ENCODE results near the gene CFAP299.
"Not testable (repeated sequence)": the region's sequence is repeated elsewhere in the genome, so short reads cannot be mapped to it uniquely, and the experiment has no call there.

CFAP299 gene

DNA sequence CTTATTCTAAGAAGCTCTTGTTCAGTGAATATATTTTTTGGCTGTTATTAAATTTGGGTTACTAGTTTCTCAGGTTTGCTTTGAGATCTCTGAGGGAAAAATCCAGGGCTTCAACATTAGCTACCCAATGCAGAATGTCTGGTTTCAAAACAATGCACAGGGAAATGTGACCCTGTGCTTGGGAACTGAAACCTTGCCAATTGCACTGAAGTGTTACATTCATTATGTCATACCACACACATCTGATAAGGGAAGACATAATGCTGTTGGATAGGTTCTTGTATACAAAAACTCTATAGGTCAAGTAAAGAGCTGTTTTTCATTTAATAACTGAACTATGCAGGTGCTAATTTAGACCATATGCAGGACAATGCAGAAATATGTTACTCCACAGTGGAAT lies 349.7 kb downstream of the CFAP299 start:
- in situ Hi-C loops (cut with HindIII; ENCODE audit: low pct_ligation_motif_present, low sequenced_read_pairs) = no loop called here
- no peak for DNase-seq

DNA sequence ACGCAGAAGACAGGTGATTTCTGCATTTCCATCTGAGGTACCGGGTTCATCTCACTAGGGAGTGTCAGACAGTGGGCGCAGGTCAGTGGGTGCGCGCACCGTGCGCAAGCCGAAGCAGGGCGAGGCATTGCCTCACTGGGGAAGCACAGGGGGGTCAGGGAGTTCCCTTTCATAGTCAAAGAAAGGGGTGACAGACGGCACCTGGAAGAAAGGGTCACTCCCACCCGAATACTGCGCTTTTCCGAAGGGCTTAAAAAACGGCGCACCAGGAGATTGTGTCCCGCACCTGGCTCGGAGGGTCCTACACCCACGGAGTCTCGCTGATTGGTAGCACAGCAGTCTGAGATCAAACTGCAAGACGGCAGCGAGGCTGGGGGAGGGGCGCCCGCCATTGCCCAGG lies 352.2 kb downstream of the CFAP299 start:
- H3K4me3 ChIP-seq (ENCODE audit: low read depth, low read length); H3K27me3 ChIP-seq (replicated peaks); H3K27ac ChIP-seq; in situ Hi-C loops (cut with HindIII; ENCODE audit: low pct_ligation_motif_present, low sequenced_read_pairs); DNase-seq; H3K36me3 ChIP-seq (replicated peaks): not testable (repeated sequence)

More for the DNA sequence above, 349.7 kb downstream of the CFAP299 start:
- H3K4me3 ChIP-seq (ENCODE audit: low read depth, low read length) = no peak overlapping the region
- TF ChIP-seq, protein P1, sequence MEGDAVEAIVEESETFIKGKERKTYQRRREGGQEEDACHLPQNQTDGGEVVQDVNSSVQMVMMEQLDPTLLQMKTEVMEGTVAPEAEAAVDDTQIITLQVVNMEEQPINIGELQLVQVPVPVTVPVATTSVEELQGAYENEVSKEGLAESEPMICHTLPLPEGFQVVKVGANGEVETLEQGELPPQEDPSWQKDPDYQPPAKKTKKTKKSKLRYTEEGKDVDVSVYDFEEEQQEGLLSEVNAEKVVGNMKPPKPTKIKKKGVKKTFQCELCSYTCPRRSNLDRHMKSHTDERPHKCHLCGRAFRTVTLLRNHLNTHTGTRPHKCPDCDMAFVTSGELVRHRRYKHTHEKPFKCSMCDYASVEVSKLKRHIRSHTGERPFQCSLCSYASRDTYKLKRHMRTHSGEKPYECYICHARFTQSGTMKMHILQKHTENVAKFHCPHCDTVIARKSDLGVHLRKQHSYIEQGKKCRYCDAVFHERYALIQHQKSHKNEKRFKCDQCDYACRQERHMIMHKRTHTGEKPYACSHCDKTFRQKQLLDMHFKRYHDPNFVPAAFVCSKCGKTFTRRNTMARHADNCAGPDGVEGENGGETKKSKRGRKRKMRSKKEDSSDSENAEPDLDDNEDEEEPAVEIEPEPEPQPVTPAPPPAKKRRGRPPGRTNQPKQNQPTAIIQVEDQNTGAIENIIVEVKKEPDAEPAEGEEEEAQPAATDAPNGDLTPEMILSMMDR (IDR thresholded peaks at IDR 0.05; ENCODE audit: low read depth, low read length, missing control alignments) = no peak
- no peak overlapping the region for H3K27ac ChIP-seq
- H3K36me3 ChIP-seq (replicated peaks) = no peaks in the 10 kb centered on the region
- no peaks in the 10 kb centered on the region for H3K27me3 ChIP-seq (replicated peaks)

DNA sequence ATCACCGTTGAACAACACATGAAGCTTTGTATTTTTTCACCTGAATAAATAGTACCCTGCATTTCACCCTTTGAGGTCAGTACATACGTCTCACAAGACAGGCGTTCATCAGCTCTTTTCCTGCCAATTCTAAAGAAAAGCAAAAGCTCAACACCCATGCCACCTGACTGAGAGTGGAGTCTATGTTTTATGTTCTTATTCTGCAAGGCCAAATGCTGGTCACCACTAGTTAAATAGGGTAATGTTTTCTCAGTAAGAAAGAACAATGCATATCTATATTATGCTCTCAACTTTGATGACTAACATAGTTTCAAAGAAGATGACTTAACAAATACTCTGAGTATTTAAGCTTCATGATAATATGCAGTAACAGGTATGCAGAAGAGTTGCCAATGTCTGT lies 358.6 kb downstream of the CFAP299 start:
- Histone ChIP-seq H3K4me3 (ENCODE audit: low read depth, low read length) (no peak overlapping the region), H3K36me3 (replicated peaks) (no peaks in the 10 kb centered on the region), H3K27ac (no peak overlapping the region), H3K27me3 (replicated peaks) (no peaks in the 10 kb centered on the region)
- DNase-seq = no peak
- TF ChIP-seq, protein P1 (IDR thresholded peaks at IDR 0.05; ENCODE audit: low read depth, low read length, missing control alignments) = no peak
- in situ Hi-C loops (cut with HindIII; ENCODE audit: low pct_ligation_motif_present, low sequenced_read_pairs) = no loop called here

DNA sequence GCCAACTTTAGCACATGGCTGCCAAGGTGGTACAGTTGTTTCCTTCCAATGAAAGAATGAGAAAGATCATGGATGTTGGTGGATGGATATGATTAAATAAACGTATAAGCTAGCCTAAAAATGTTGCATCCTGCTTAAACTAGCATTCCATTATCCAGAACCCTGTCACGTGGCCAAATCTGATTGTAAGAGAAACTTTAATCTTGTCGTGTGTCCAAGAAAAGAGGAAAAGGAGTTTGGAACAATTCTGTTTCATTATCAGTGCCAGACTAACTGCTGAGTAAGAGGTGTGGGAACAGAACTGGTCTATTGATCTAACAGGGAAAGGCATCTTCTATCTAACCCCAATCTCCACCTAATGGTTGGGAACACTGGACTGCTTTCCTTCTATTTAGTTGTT lies 369.8 kb downstream of the CFAP299 start:
- TF ChIP-seq, protein P1 (IDR thresholded peaks at IDR 0.05; ENCODE audit: low read depth, low read length, missing control alignments) = no peak
- in situ Hi-C loops (cut with HindIII; ENCODE audit: low pct_ligation_motif_present, low sequenced_read_pairs) = no loop called here

DNA sequence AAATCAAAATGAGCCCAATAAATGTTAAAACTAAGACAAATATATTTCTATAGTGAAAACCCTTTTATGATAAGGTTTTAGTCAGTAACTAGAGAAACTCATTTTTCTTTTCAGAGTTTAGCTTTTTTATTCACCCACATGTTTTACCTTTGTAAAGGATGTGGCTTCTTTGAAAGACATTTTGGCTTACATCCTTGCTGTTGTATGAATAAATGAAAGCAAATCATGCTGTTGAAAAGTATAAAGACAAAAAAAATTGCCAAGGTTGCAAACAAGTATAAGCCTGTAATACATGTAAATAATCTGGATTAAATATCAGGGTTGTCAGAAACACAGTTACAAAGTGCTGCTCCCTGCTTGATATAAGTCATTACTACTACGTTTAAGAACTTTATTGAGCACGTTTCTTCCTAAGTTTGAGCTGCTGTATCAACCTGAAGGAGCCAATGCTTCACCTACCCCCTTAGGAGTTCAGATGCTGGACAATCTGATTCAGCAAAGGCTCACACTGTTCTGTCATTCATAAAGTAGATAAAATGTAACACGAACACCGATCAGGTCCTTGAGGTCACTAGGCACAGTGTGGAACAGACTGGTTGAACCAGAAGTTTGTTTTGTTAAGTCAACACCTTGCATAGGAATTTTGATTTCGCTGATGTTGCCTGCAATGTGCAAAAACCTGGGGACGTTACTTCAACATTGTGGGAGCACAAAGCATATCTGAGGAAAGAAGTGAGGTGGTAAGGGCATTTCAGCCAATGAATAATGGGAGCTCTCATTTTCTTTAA lies 373.7 kb downstream of the CFAP299 start:
- in situ Hi-C loops (cut with HindIII; ENCODE audit: low pct_ligation_motif_present, low sequenced_read_pairs) = no loop called here
- Histone ChIP-seq H3K4me3 (ENCODE audit: low read depth, low read length) (no peak overlapping the region), H3K36me3 (replicated peaks) (no peaks in the 10 kb centered on the region), H3K27ac (no peak overlapping the region), H3K27me3 (replicated peaks) (no peaks in the 10 kb centered on the region)
- DNase-seq = no peak
- TF ChIP-seq, protein P1 (IDR thresholded peaks at IDR 0.05; ENCODE audit: low read depth, low read length, missing control alignments) = no peak

More for the DNA sequence above, 369.8 kb downstream of the CFAP299 start:
- H3K27ac ChIP-seq = no peak overlapping the region
- H3K27me3 ChIP-seq (replicated peaks) = no peaks in the 10 kb centered on the region
- no peaks in the 10 kb centered on the region for H3K36me3 ChIP-seq (replicated peaks)
- H3K4me3 ChIP-seq (ENCODE audit: low read depth, low read length) = no peak overlapping the region
- no peak for DNase-seq

DNA sequence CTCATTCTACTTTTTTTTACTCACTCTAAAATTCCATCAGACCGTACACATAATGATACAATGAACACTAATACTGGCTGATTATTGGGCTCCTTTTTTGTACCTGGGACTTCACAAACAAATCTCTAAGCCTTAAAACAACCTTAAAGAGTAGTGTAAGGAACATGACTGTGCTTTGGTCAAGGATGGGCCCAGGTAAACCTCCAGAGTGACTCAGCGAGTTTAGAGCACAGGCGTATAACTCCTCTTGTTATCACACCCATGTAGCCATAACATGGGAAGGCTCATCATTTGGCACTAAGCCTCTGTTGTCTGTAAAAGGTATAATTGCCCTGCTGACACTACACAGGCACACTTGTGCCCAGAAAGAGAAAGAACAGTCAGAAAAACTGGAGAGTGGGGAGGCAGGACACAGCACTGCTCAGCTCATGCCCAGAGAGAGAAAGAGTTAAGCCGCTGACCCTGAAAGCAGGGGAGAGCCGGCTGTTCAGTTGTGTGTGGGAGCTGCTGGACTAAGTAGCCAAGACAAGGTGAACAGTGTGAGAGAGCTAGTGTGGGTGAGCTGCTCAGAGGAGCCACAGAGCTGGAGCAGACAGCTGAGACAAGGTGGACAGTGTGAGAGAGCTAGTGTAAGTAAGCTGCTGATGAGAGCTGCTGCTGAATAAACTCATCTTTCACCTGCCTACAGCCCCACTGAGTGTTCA lies 375.4 kb downstream of the CFAP299 start:
- DNase-seq = no peak
- TF ChIP-seq, protein P1 (IDR thresholded peaks at IDR 0.05; ENCODE audit: low read depth, low read length, missing control alignments) = no peak
- in situ Hi-C loops (cut with HindIII; ENCODE audit: low pct_ligation_motif_present, low sequenced_read_pairs) = no loop called here
- Histone ChIP-seq H3K4me3 (ENCODE audit: low read depth, low read length) (no peak overlapping the region), H3K27me3 (replicated peaks) (no peaks in the 10 kb centered on the region), H3K36me3 (replicated peaks) (no peaks in the 10 kb centered on the region), H3K27ac (no peak overlapping the region)

Measured in brain microvascular endothelial cell (primary cell).